Activated T-cell treated with anti-CD3 and anti-CD28 coated beads, Interleukin-2, amount 50 U/mL, for 72 hours (primary cell): ENCODE results near the gene MAN1C1. TPM values are rescaled to one million over a fixed set of nuclear protein-coding genes. Genes with fewer than 3 reads are reported as not detected.
A peak's percentile ranks its signal among the peaks of the same experiment; 100 is the strongest.

Experiments used
- ATAC-seq, 2 donors: fragments of 150-1000 bp; cut with Tn5 transposase; replicated peaks in 1 of 2; 2 replicates each; pipeline ENCODE4 v1.10.0; 2021; ENCODE audit warnings: moderate library complexity in 2 of 2, mild to moderate bottlenecking in 1 of 2
- DNase-seq, 2 donors: peaks; one replicate each; pipeline ENCODE4 v3.0.0; 2021 to 2022; ENCODE audit warnings: mixed read lengths in 1 of 2
- H3K27ac Mint-ChIP-seq: one replicate; pipeline ENCODE4 v1.8.0; 2022; ENCODE audit warnings: mild to moderate bottlenecking, moderate library complexity, mixed read lengths
- H3K27me3 Mint-ChIP-seq: one replicate; pipeline ENCODE4 v1.8.0; 2022; ENCODE audit warnings: low read depth, mixed read lengths
- H3K36me3 Mint-ChIP-seq, 2 donors: one replicate each; pipeline ENCODE4 v1.8.0; 2022; ENCODE audit warnings: mixed read lengths in 2 of 2, mild to moderate bottlenecking in 1 of 2; ENCODE audit not compliant: insufficient read depth in 2 of 2
- H3K4me1 Mint-ChIP-seq: one replicate; pipeline ENCODE4 v1.8.0; 2022; ENCODE audit warnings: low read depth, mixed read lengths
- H3K4me3 Mint-ChIP-seq, 2 donors: one replicate each; pipeline ENCODE4 v1.8.0; 2022; ENCODE audit warnings: mild to moderate bottlenecking in 2 of 2, mixed read lengths in 2 of 2, moderate library complexity in 2 of 2
- H3K9me3 Mint-ChIP-seq, 2 donors: one replicate each; pipeline ENCODE4 v1.8.0; 2022; ENCODE audit warnings: mixed read lengths in 2 of 2
- total RNA-seq, 2 donors: library from RNA; stranded (reverse); gene quantifications; one replicate each; pipeline ENCODE4 v1.2.3, GENCODE V29; 2022

MAN1C1 gene
- total RNA-seq, 2 donors from 2014 or later, result 9.4 to 13.3 TPM

- no peak for ATAC-seq
- Mint-ChIP-seq H3K9me3 (no peaks in the 10 kb centered on the region), H3K4me1 (peaks cover 34% of the 10 kb centered on the region), H3K36me3 (peaks cover 0 to 3% of the 10 kb centered on the region in 2 donors), H3K27ac (no peak overlapping the region), H3K27me3 (no peaks in the 10 kb centered on the region), H3K4me3 (no peak overlapping the region)
- DNase-seq, result no peak
These were observed 140.7 kb downstream of the MAN1C1 start for GRCh38 chr1:25757151-25757845.

GRCh38 chr1:25757846-25758185 is 141.2 kb downstream of the MAN1C1 start:
- Mint-ChIP-seq H3K36me3 (peaks cover 0 to 3% of the 10 kb centered on the region in 2 donors), H3K4me1 (peaks cover 34% of the 10 kb centered on the region), H3K4me3 (no peak overlapping the region), H3K27me3 (no peaks in the 10 kb centered on the region), H3K27ac (no peak overlapping the region), H3K9me3 (no peaks in the 10 kb centered on the region)
- DNase-seq, result no peak
- no peak for ATAC-seq

DNA sequence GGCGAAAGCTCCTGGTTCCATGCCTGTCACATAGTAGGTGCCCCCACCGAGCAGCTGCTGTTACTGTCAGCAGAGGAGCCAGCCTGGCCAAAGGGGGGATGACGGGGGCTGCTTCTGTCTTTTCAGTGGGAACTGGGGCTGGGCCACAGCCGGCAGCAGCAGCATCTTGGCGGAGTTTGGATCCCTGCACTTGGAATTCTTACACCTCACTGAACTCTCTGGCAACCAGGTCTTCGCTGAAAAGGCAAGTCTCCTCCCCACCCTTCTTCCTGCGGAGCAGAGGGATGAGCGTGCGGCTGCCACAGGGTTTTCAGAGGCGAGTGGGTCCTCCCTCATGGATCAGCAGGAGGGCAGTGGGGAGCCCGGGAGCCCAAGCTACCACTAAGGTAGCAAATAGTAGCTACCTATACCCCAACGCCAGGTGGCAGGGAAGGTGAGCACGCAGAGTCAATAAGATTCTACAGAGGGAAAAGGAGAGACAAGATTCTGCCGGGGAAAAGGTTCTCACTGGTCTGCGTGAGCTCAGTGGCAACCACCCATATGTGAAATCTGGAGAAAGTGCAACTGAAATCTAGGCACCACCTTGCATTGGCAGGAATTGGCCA is 142.0 kb downstream of the MAN1C1 start:
- no peak for ATAC-seq
- Mint-ChIP-seq H3K4me3 (no peak overlapping the region), H3K36me3 (peaks cover 0 to 3% of the 10 kb centered on the region in 2 donors), H3K9me3 (no peaks in the 10 kb centered on the region), H3K27me3 (no peaks in the 10 kb centered on the region), H3K27ac (no peak overlapping the region), H3K4me1 (peaks cover 31% of the 10 kb centered on the region)
- DNase-seq, result no peak

- peaks cover 0 to 1% of the 10 kb centered on the region in 2 donors for H3K36me3 Mint-ChIP-seq
- H3K9me3 Mint-ChIP-seq, result no peaks in the 10 kb centered on the region
- no peak overlapping the region for H3K4me3 Mint-ChIP-seq
- H3K27ac Mint-ChIP-seq, result no peak overlapping the region
- no peak for ATAC-seq
- DNase-seq, result no peak
- peaks cover 18% of the 10 kb centered on the region for H3K4me1 Mint-ChIP-seq
- no peaks in the 10 kb centered on the region for H3K27me3 Mint-ChIP-seq
These were observed 143.6 kb downstream of the MAN1C1 start for GRCh38 chr1:25760122-25760719.

DNA sequence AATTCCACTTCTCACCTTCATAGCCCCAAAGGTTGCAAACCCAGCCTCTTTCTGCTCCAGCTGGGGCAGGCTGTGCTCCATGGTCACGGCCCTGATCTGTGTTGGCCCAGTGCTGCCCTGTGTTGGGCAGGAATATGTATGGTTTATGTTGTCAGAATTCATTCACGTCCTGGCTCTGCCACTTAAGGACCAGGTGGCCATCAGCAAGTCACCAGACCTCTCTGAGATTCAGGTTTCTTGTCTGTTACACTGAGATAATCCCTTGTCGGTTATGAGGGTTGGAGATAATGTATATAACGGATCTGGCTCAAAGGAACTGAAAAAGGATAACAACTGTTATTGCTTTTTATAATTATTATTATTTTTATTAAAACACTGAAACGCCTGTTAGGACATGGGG is 144.3 kb downstream of the MAN1C1 start:
- DNase-seq (no peak), ATAC-seq (no peak)
- no peak overlapping the region for H3K27ac Mint-ChIP-seq
- H3K9me3 Mint-ChIP-seq, result no peaks in the 10 kb centered on the region
- H3K4me3 Mint-ChIP-seq, result no peak overlapping the region
- H3K27me3 Mint-ChIP-seq, result no peaks in the 10 kb centered on the region
- peaks cover 18% of the 10 kb centered on the region for H3K4me1 Mint-ChIP-seq
- H3K36me3 Mint-ChIP-seq, result no peaks in the 10 kb centered on the region

DNA sequence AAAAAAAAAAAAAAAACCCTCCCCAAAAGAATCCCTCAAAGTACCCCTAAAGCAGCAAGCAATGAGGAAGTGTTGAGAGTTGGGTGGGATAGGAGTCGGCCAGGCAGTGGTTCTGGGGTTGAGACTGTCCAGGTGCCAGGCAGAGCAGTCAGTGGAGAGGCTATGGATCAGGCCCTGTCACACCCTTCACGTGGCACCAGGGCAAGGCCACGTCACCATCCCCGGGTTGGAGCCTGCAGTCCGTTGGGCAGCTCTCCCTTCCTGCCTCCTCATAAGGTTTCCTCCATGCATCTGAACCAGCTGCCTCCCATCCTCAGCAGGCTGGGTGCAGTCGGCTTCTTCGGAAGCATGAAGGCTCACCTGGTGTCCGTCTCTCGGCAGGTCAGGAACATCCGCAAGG is 146.9 kb downstream of the MAN1C1 start:
- Mint-ChIP-seq H3K4me3 (no peak overlapping the region), H3K4me1 (peaks cover 29% of the 10 kb centered on the region), H3K36me3 (no peaks in the 10 kb centered on the region), H3K27ac (no peak overlapping the region), H3K9me3 (no peaks in the 10 kb centered on the region), H3K27me3 (no peaks in the 10 kb centered on the region)
- ATAC-seq (no peak), DNase-seq (no peak)

- no peaks in the 10 kb centered on the region for H3K36me3 Mint-ChIP-seq
- DNase-seq (no peak), ATAC-seq (no peak)
- no peaks in the 10 kb centered on the region for H3K27me3 Mint-ChIP-seq
- H3K9me3 Mint-ChIP-seq, result no peaks in the 10 kb centered on the region
- H3K4me3 Mint-ChIP-seq, result peak overlapping the region; percentile 7 to 12
- peaks cover 45% of the 10 kb centered on the region for H3K4me1 Mint-ChIP-seq
- H3K27ac Mint-ChIP-seq, result no peak overlapping the region
These were observed 148.7 kb downstream of the MAN1C1 start for GRCh38 chr1:25765136-25765922.

GRCh38 chr1:25765923-25766589 is 149.5 kb downstream of the MAN1C1 start:
- Mint-ChIP-seq H3K27ac (no peak overlapping the region), H3K27me3 (no peaks in the 10 kb centered on the region), H3K4me1 (peaks cover 52% of the 10 kb centered on the region), H3K36me3 (no peaks in the 10 kb centered on the region), H3K9me3 (no peaks in the 10 kb centered on the region), H3K4me3 (peak overlapping the region; percentile 5 to 18)
- DNase-seq (no peak), ATAC-seq (peak in 1 of 2 donors; percentile 8)

DNA sequence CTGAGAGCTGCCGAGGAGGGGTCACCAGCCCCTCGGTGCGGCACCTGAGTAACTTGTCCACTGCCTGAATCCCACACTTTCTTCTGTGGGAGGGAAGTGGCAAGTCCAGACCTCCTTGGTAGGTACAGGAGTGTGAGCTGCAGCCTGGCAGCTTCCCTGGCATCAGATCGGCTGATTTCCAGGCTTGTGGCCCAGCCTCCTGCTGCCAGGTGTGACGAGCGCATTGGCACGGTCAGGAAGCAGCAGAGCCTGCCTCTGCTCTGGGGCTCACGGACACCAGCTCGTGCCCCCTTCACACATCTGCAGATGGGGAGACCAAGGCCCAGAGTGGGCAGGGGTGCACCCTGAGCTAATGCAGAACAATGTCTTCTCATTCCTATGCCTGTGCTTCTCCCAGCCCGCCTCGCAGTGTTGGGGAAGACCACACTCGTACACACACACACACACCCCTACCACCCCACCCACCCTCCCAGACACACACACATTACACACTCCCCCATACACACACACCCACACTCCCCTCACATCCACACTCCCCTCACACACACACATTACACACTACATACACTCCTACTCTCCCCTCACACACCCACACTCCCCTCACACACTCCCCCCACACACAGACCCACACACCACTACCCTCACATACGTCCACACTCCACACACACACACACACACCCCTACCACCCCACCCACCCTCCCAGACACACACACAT is 150.3 kb downstream of the MAN1C1 start:
- Mint-ChIP-seq H3K4me3 (peak overlapping the region in 1 of 2 donors; percentile 18), H3K27me3 (no peaks in the 10 kb centered on the region), H3K4me1 (peaks cover 61% of the 10 kb centered on the region), H3K27ac (no peak overlapping the region), H3K36me3 (no peaks in the 10 kb centered on the region), H3K9me3 (no peaks in the 10 kb centered on the region)
- no peak for DNase-seq
- no peak for ATAC-seq

DNA sequence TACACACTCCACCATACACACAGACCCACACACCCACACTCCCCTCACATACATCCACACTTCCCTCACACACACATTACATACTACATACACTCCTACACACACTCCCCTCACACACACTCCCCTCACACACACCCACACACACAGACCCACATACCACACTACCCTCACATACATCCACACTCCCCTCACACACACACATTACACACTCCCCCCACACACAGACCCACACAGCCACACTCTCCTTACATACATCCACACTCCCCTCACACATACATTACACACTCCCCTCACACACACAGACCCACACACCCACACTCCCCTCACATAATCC is 150.8 kb downstream of the MAN1C1 start:
- Mint-ChIP-seq H3K9me3 (no peaks in the 10 kb centered on the region), H3K4me1 (peaks cover 64% of the 10 kb centered on the region), H3K27ac (peak overlapping the region; percentile 38), H3K36me3 (no peaks in the 10 kb centered on the region), H3K27me3 (no peaks in the 10 kb centered on the region), H3K4me3 (no peak overlapping the region)
- DNase-seq (no peak), ATAC-seq (no peak)

GRCh38 chr1:25768999-25769398 is 152.4 kb downstream of the MAN1C1 start:
- Mint-ChIP-seq H3K4me3 (no peak overlapping the region), H3K4me1 (peaks cover 80% of the 10 kb centered on the region), H3K27ac (no peak overlapping the region), H3K27me3 (peaks cover 7% of the 10 kb centered on the region), H3K36me3 (peaks cover 0 to 2% of the 10 kb centered on the region in 2 donors), H3K9me3 (no peaks in the 10 kb centered on the region)
- no peak for ATAC-seq
- no peak for DNase-seq

- H3K4me3 Mint-ChIP-seq, result peak overlapping the region in 1 of 2 donors; percentile 67
- ATAC-seq (no peak), DNase-seq (no peak)
- H3K36me3 Mint-ChIP-seq, result peaks cover 0 to 2% of the 10 kb centered on the region in 2 donors
- H3K27me3 Mint-ChIP-seq, result peaks cover 7% of the 10 kb centered on the region
- peaks cover 88% of the 10 kb centered on the region for H3K4me1 Mint-ChIP-seq
- no peak overlapping the region for H3K27ac Mint-ChIP-seq
- no peaks in the 10 kb centered on the region for H3K9me3 Mint-ChIP-seq
These were observed 153.2 kb downstream of the MAN1C1 start for GRCh38 chr1:25769625-25770383.
